ENCODE results near the gene TECPR2. TPM values are rescaled to one million over a fixed set of nuclear protein-coding genes. Genes with fewer than 3 reads are reported as not detected.

TECPR2 gene
- total and polyA plus RNA-seq, 8 donors: 3.3 to 18.2 (median 10.5) TPM

DNA sequence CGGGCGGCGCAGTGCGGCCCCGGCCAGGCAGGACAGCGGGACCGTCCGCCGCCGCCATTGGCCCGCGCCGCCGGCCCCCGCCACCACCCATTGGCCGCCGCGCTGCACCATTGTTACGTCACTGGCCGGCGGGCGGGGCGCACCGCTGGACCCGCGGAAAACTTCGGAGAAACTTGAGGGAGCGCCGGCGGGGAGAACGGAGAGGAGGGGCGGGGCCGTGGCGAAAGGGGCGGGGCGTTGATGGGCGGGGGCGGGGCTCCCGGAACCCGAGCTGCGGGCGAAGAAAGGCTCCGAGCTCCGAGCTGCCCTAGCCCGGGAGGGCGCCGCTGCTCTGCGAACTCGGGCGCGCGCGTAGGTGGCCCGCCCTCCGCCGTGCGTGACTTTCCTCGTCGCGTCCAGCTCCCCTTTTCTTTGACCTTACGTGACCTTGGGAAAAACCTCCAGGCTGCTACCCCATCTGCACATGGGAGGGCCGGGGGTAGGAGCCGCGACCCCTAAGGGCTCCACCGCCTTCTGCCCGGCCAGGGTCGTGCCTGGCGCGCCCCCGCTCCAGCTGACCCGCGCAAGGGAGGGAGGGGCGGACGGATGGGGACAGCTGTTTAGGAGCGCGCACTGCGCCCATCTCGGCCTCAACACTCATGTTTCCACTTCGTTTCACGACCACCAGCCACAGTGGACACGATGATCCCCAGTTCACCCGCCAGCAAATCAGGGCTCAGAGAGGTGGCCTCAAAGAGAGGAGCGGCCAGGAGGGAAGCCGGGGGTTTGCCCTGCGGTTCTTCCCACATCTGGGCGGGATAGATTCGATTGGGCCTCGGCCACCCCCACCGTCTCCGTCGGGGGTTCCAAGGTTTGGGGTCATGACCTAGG is 147.2 kb downstream of the TECPR2 start, which contains the start of gene ANKRD9:
Gene ANKRD9 (minus strand): TSS at position 31 of the 870 bp plus-strand sequence. CDS start 1,887 bp downstream, outside the sequence.
- intact Hi-C loops (cut with DNase I): loop anchor here in 2 of 3 donors (5.0 kb wide), 2 partner anchors 63 to 73 kb away; no protein-coding TSS in a partner anchor
- Histone ChIP-seq H3K4me3 (peak within 1 kb of the TSS; percentile 52 to 68 (median 58)), H3K9me3 (no peaks in the 10 kb centered on the region), H3K27ac (peak within 1 kb of the TSS; percentile 60 to 78 (median 72)), H3K36me3 (no peaks in the 10 kb centered on the region), H3K27me3 (no peaks in the 10 kb centered on the region), H3K4me1 (peaks cover 0 to 3% (median 0%) of the 10 kb centered on the region in 3 donors)
- TF ChIP-seq CTCF (IDR thresholded peaks at IDR 0.05): no peak
- 5 to 8% methylated on average over 55 to 91 of the region's 91 CpGs for WGBS, 2 donors
- peak; percentile 89 to 92 (median 90) for ATAC-seq
- DNase-seq: peak; percentile 93 to 98 (median 96)
- no peak for FAIRE-seq

- Histone ChIP-seq H3K27me3 (no peaks in the 10 kb centered on the region), H3K27ac (no peak overlapping the region), H3K9me3 (no peaks in the 10 kb centered on the region), H3K36me3 (no peaks in the 10 kb centered on the region), H3K4me1 (peaks cover 0 to 3% (median 0%) of the 10 kb centered on the region in 3 donors), H3K4me3 (peak overlapping the region in 1 of 4 donors; percentile 68)
- WGBS, 2 donors: 67 to 75% methylated on average over 19 of the region's 19 CpGs
- FAIRE-seq (no peak), ATAC-seq (peak in 3 of 4 donors; percentile 14 to 19 (median 17)), DNase-seq (peak in 2 of 6 donors; percentile 38 to 45)
- no peak for TF ChIP-seq CTCF (IDR thresholded peaks at IDR 0.05)
- intact Hi-C loops (cut with DNase I): loop anchor here in 2 of 3 donors (5.0 kb wide), 2 partner anchors 64 to 74 kb away; no protein-coding TSS in a partner anchor
Observed at GRCh38 chr14:102510616-102511520, 148.1 kb downstream of the TECPR2 start.

- no peaks in the 10 kb centered on the region for H3K9me3 ChIP-seq
- ATAC-seq: no peak
- DNase-seq: no peak
- intact Hi-C loops (cut with DNase I): loop anchor here in 2 of 3 donors (5.0 kb wide), 2 partner anchors 64 to 74 kb away; no protein-coding TSS in a partner anchor
- no peak overlapping the region for H3K27ac ChIP-seq
- no peaks in the 10 kb centered on the region for H3K36me3 ChIP-seq
- WGBS, 2 donors: 89% methylated on average over 5 of the region's 5 CpGs
- FAIRE-seq: no peak
- peaks cover 0 to 3% (median 0%) of the 10 kb centered on the region in 3 donors for H3K4me1 ChIP-seq
- TF ChIP-seq CTCF (IDR thresholded peaks at IDR 0.05): no peak
- no peaks in the 10 kb centered on the region for H3K27me3 ChIP-seq
- no peak overlapping the region for H3K4me3 ChIP-seq
Observed at GRCh38 chr14:102511538-102511937, 148.8 kb downstream of the TECPR2 start.

DNA sequence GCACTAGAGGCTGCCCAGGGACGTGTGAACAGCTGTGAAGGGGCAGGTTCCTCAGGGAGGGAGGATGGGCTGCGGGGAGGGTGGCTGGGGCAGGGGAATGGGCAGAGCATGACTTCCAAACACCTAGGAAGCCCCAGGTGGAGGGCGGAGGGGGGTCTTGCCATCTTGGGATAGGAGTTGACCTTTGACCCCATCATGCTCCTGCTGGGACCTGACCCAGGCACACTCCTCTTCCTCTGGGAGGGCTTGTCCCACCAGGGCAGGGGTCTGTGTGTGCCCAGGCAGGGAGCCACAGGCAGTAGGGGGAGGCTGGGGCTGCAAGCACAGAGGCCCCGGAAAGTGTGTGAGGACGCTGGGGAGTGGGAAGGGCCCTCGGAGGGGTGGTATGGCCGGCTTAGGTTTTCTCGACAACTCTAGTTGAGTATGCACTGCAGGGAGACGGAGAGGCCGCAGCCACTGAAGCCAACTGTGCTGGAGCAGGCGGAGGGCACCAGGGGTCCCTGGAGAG is 150.1 kb downstream of the TECPR2 start:
- no peak overlapping the region for H3K4me3 ChIP-seq
- no peak overlapping the region for H3K27ac ChIP-seq
- no peaks in the 10 kb centered on the region for H3K9me3 ChIP-seq
- FAIRE-seq (no peak), DNase-seq (no peak), ATAC-seq (no peak)
- H3K36me3 ChIP-seq: no peaks in the 10 kb centered on the region
- no peaks in the 10 kb centered on the region for H3K27me3 ChIP-seq
- TF ChIP-seq CTCF (IDR thresholded peaks at IDR 0.05): no peak
- peaks cover 0 to 3% (median 0%) of the 10 kb centered on the region in 3 donors for H3K4me1 ChIP-seq
- intact Hi-C loops (cut with DNase I): loop anchor here in 2 of 3 donors (5.0 kb wide), 2 partner anchors 66 to 76 kb away; no protein-coding TSS in a partner anchor
- WGBS, 2 donors: 82 to 83% methylated on average over 11 of the region's 11 CpGs

All from pancreas (tissue), 10 donors.